Measurements from ENCODE around the gene ESPN. TPM values are rescaled to one million over a fixed set of nuclear protein-coding genes. Genes with fewer than 3 reads are reported as not detected.

Gene ESPN
- polyA plus RNA-seq, 2 donors: 21.6 to 46.5 TPM

GRCh38 chr1:6505367-6506209 lies 81.0 kb downstream of the ESPN start:
- 87 to 88% methylated on average over 31 of the region's 31 CpGs for WGBS, 2 donors
- Histone ChIP-seq H3K36me3 (ENCODE audit: control insufficient read depth in 2 of 2, insufficient read depth in 2 of 2, low read length in 1 of 2) (no peaks in the 10 kb centered on the region), H3K4me1 (ENCODE audit: control insufficient read depth in 2 of 2, insufficient read depth in 2 of 2, low read length in 1 of 2) (no peaks in the 10 kb centered on the region)

DNA sequence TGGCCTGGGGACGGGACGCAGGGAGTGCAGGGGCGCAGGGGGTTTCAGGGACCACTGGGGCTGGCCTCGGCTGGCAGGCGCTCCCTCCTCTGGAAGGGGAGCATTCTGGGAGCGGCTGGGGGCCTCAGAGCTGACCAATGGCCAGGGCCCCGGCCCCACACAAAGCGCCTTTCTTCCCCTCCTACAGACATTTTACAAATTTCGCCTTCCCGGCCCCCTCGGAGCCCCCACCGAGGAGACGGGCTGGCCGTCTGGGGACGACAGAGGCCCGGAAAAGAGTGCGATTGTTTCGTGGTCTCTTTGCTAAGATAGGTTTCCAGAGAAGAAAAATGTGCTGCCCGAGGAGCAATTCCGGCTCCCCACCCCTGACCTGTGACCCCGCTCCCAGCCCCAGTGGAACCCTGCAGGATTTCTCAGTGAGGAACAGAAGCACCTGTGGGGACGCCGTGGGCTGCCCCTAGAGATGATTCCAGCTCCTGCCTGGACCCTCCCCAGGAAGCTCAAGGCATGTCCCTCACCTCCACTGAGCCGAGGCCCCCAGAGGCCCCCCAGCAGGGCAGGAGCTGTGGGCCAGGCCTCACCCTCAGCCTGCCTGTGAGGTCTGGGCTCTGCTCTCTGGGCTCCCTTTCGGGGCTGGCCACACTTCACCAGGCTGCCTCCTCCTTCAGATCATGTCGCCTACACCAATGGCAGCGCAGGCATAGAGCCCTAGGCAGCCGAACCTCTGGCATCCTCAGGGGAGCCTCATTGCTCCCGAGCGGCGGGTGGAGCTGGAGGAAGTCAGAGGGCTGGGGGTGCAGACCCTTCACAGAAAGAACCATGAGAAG lies 81.8 kb downstream of the ESPN start:
- no peaks in the 10 kb centered on the region for H3K4me1 ChIP-seq (ENCODE audit: control insufficient read depth in 2 of 2, insufficient read depth in 2 of 2, low read length in 1 of 2)
- no peaks in the 10 kb centered on the region for H3K36me3 ChIP-seq (ENCODE audit: control insufficient read depth in 2 of 2, insufficient read depth in 2 of 2, low read length in 1 of 2)
- 78 to 85% methylated on average over 31 of the region's 31 CpGs for WGBS, 2 donors
- no peak overlapping the region for H3K27ac ChIP-seq (ENCODE audit: low read depth in 2 of 2, low read length in 1 of 2)
- H3K9me3 ChIP-seq (ENCODE audit: control insufficient read depth in 2 of 2, insufficient read depth in 1 of 2, low read depth in 1 of 2, low read length in 1 of 2): no peaks in the 10 kb centered on the region
- no peaks in the 10 kb centered on the region for H3K27me3 ChIP-seq (ENCODE audit: control insufficient read depth in 1 of 2, insufficient read depth in 2 of 2, low read length in 2 of 2)
- no peak overlapping the region for H3K4me3 ChIP-seq (ENCODE audit: low read depth in 1 of 2, low read length in 2 of 2)

More at GRCh38 chr1:6505367-6506209, 81.0 kb downstream of the ESPN start:
- H3K9me3 ChIP-seq (ENCODE audit: control insufficient read depth in 2 of 2, insufficient read depth in 1 of 2, low read depth in 1 of 2, low read length in 1 of 2): no peaks in the 10 kb centered on the region
- H3K27me3 ChIP-seq (ENCODE audit: control insufficient read depth in 1 of 2, insufficient read depth in 2 of 2, low read length in 2 of 2): no peaks in the 10 kb centered on the region
- no peak overlapping the region for H3K27ac ChIP-seq (ENCODE audit: low read depth in 2 of 2, low read length in 1 of 2)
- no peak overlapping the region for H3K4me3 ChIP-seq (ENCODE audit: low read depth in 1 of 2, low read length in 2 of 2)

- H3K27me3 ChIP-seq (ENCODE audit: control insufficient read depth in 1 of 2, insufficient read depth in 2 of 2, low read length in 2 of 2): no peaks in the 10 kb centered on the region
- H3K4me3 ChIP-seq (ENCODE audit: low read depth in 1 of 2, low read length in 2 of 2): no peak overlapping the region
- H3K36me3 ChIP-seq (ENCODE audit: control insufficient read depth in 2 of 2, insufficient read depth in 2 of 2, low read length in 1 of 2): no peaks in the 10 kb centered on the region
- H3K27ac ChIP-seq (ENCODE audit: low read depth in 2 of 2, low read length in 1 of 2): no peak overlapping the region
- H3K9me3 ChIP-seq (ENCODE audit: control insufficient read depth in 2 of 2, insufficient read depth in 1 of 2, low read depth in 1 of 2, low read length in 1 of 2): no peaks in the 10 kb centered on the region
- 68 to 77% methylated on average over 7 of the region's 7 CpGs for WGBS, 2 donors
- no peaks in the 10 kb centered on the region for H3K4me1 ChIP-seq (ENCODE audit: control insufficient read depth in 2 of 2, insufficient read depth in 2 of 2, low read length in 1 of 2)
These were observed 82.5 kb downstream of the ESPN start for GRCh38 chr1:6507037-6507428.

DNA sequence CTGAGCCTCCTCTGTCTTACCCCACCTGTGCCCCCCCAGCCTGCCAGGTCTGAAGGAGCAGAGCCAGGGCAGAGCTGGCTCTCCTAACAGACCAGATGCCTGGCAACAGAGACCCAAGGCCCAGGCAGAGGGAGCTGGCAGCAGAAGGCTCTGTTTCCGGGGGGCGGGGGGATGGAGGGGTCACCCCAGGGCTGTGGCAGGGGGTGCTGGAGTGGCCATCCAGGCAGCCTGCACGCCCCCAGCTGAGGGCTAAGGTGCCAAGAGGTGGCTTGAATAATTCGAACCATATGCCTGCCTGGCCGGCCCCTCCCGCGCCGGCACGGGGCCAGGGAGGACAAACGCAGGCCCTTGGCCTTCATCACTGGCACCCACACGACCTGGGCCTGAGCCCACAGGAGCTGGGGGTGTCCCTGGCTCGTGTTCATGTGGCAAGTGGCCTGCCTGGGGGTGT lies 82.9 kb downstream of the ESPN start:
- H3K4me3 ChIP-seq (ENCODE audit: low read depth in 1 of 2, low read length in 2 of 2): no peak overlapping the region
- 73 to 80% methylated on average over 12 of the region's 12 CpGs for WGBS, 2 donors
- no peaks in the 10 kb centered on the region for H3K9me3 ChIP-seq (ENCODE audit: control insufficient read depth in 2 of 2, insufficient read depth in 1 of 2, low read depth in 1 of 2, low read length in 1 of 2)
- no peaks in the 10 kb centered on the region for H3K36me3 ChIP-seq (ENCODE audit: control insufficient read depth in 2 of 2, insufficient read depth in 2 of 2, low read length in 1 of 2)
- H3K27ac ChIP-seq (ENCODE audit: low read depth in 2 of 2, low read length in 1 of 2): no peak overlapping the region
- no peaks in the 10 kb centered on the region for H3K27me3 ChIP-seq (ENCODE audit: control insufficient read depth in 1 of 2, insufficient read depth in 2 of 2, low read length in 2 of 2)
- H3K4me1 ChIP-seq (ENCODE audit: control insufficient read depth in 2 of 2, insufficient read depth in 2 of 2, low read length in 1 of 2): no peaks in the 10 kb centered on the region

DNA sequence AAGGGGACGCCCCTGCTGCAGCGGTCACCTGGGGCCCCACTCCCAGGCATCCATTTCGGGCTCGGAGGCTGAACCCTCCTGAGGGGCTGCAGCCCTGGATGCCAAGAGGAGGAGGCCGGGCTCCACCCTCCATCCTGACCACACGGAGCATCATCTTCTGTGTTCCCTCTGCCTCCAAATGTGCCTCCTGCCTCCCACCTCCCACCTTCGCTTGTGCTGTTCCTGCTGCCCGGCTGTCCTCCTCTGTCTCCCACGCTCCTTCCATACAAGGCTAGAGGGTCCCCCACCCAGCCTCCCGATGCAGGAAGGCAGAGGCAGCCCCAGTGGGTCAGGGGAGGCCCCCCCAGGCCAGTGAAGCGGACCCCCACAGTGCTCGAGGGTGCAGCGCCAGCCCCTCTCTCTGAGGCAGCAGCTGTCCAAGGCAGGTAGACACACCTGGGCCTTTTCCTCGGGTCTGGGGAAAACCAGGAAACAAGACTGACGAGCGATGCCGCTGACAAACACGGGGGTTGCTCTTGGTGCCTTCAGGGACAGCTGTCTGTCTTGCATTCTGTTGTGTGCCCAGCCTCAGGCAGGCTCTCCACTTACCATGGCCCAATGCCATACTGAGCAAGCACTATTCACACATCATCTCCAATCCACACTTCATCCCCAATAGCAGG lies 83.7 kb downstream of the ESPN start:
- Histone ChIP-seq H3K9me3 (ENCODE audit: control insufficient read depth in 2 of 2, insufficient read depth in 1 of 2, low read depth in 1 of 2, low read length in 1 of 2) (no peaks in the 10 kb centered on the region), H3K27me3 (ENCODE audit: control insufficient read depth in 1 of 2, insufficient read depth in 2 of 2, low read length in 2 of 2) (no peaks in the 10 kb centered on the region), H3K36me3 (ENCODE audit: control insufficient read depth in 2 of 2, insufficient read depth in 2 of 2, low read length in 1 of 2) (no peaks in the 10 kb centered on the region), H3K4me3 (ENCODE audit: low read depth in 1 of 2, low read length in 2 of 2) (no peak overlapping the region), H3K4me1 (ENCODE audit: control insufficient read depth in 2 of 2, insufficient read depth in 2 of 2, low read length in 1 of 2) (no peaks in the 10 kb centered on the region), H3K27ac (ENCODE audit: low read depth in 2 of 2, low read length in 1 of 2) (no peak overlapping the region)
- WGBS, 2 donors: 83 to 86% methylated on average over 18 of the region's 18 CpGs

- no peaks in the 10 kb centered on the region for H3K36me3 ChIP-seq (ENCODE audit: control insufficient read depth in 2 of 2, insufficient read depth in 2 of 2, low read length in 1 of 2)
- no peak overlapping the region for H3K4me3 ChIP-seq (ENCODE audit: low read depth in 1 of 2, low read length in 2 of 2)
- H3K9me3 ChIP-seq (ENCODE audit: control insufficient read depth in 2 of 2, insufficient read depth in 1 of 2, low read depth in 1 of 2, low read length in 1 of 2): no peaks in the 10 kb centered on the region
- WGBS, 2 donors: 89 to 91% methylated on average over 11 of the region's 11 CpGs
- H3K27me3 ChIP-seq (ENCODE audit: control insufficient read depth in 1 of 2, insufficient read depth in 2 of 2, low read length in 2 of 2): no peaks in the 10 kb centered on the region
- no peak overlapping the region for H3K27ac ChIP-seq (ENCODE audit: low read depth in 2 of 2, low read length in 1 of 2)
- H3K4me1 ChIP-seq (ENCODE audit: control insufficient read depth in 2 of 2, insufficient read depth in 2 of 2, low read length in 1 of 2): no peaks in the 10 kb centered on the region
These were observed 84.2 kb downstream of the ESPN start for GRCh38 chr1:6508816-6509189.

- no peak overlapping the region for H3K27ac ChIP-seq (ENCODE audit: low read depth in 2 of 2, low read length in 1 of 2)
- WGBS, 2 donors: 72 to 74% methylated on average over 20 of the region's 20 CpGs
- no peak overlapping the region for H3K4me3 ChIP-seq (ENCODE audit: low read depth in 1 of 2, low read length in 2 of 2)
- H3K4me1 ChIP-seq (ENCODE audit: control insufficient read depth in 2 of 2, insufficient read depth in 2 of 2, low read length in 1 of 2): no peaks in the 10 kb centered on the region
- H3K9me3 ChIP-seq (ENCODE audit: control insufficient read depth in 2 of 2, insufficient read depth in 1 of 2, low read depth in 1 of 2, low read length in 1 of 2): no peaks in the 10 kb centered on the region
- no peaks in the 10 kb centered on the region for H3K36me3 ChIP-seq (ENCODE audit: control insufficient read depth in 2 of 2, insufficient read depth in 2 of 2, low read length in 1 of 2)
- no peaks in the 10 kb centered on the region for H3K27me3 ChIP-seq (ENCODE audit: control insufficient read depth in 1 of 2, insufficient read depth in 2 of 2, low read length in 2 of 2)
These were observed 84.8 kb downstream of the ESPN start for GRCh38 chr1:6509220-6509918.

DNA sequence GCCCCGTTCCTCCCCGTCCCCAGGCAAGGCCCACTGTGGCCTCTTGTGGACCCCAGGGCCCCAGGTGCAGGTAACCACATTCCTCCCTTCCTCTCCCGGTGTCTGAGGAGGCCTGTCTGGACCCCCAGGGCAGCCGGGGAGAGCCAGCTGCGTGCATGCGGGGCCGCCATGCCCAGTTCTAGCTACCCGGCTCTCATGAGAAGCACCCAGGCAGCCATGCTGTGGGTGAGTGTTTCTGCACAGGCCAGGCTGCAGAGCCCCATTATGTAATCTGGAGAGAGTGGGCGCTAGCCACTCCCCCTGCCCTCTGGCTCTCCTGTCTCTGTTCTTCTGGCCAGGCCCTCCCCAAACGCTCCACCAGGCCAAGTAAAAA lies 85.3 kb downstream of the ESPN start:
- 80 to 81% methylated on average over 10 of the region's 10 CpGs for WGBS, 2 donors
- no peaks in the 10 kb centered on the region for H3K36me3 ChIP-seq (ENCODE audit: control insufficient read depth in 2 of 2, insufficient read depth in 2 of 2, low read length in 1 of 2)
- H3K4me3 ChIP-seq (ENCODE audit: low read depth in 1 of 2, low read length in 2 of 2): no peak overlapping the region
- H3K9me3 ChIP-seq (ENCODE audit: control insufficient read depth in 2 of 2, insufficient read depth in 1 of 2, low read depth in 1 of 2, low read length in 1 of 2): no peaks in the 10 kb centered on the region
- no peaks in the 10 kb centered on the region for H3K27me3 ChIP-seq (ENCODE audit: control insufficient read depth in 1 of 2, insufficient read depth in 2 of 2, low read length in 2 of 2)
- no peak overlapping the region for H3K27ac ChIP-seq (ENCODE audit: low read depth in 2 of 2, low read length in 1 of 2)
- no peaks in the 10 kb centered on the region for H3K4me1 ChIP-seq (ENCODE audit: control insufficient read depth in 2 of 2, insufficient read depth in 2 of 2, low read length in 1 of 2)

- Histone ChIP-seq H3K27ac (ENCODE audit: low read depth in 2 of 2, low read length in 1 of 2) (no peak overlapping the region), H3K27me3 (ENCODE audit: control insufficient read depth in 1 of 2, insufficient read depth in 2 of 2, low read length in 2 of 2) (no peaks in the 10 kb centered on the region), H3K36me3 (ENCODE audit: control insufficient read depth in 2 of 2, insufficient read depth in 2 of 2, low read length in 1 of 2) (no peaks in the 10 kb centered on the region), H3K4me1 (ENCODE audit: control insufficient read depth in 2 of 2, insufficient read depth in 2 of 2, low read length in 1 of 2) (no peaks in the 10 kb centered on the region), H3K4me3 (ENCODE audit: low read depth in 1 of 2, low read length in 2 of 2) (no peak overlapping the region), H3K9me3 (ENCODE audit: control insufficient read depth in 2 of 2, insufficient read depth in 1 of 2, low read depth in 1 of 2, low read length in 1 of 2) (no peaks in the 10 kb centered on the region)
- 79 to 87% methylated on average over 6 of the region's 6 CpGs for WGBS, 2 donors
These were observed 85.9 kb downstream of the ESPN start for GRCh38 chr1:6510493-6510892.

Data from esophagus (tissue), 2 donors.